ENCODE data around the gene FARS2. TPM values are rescaled to one million over a fixed set of nuclear protein-coding genes. Genes with fewer than 3 reads are reported as not detected.

The FARS2 gene
- total and polyA plus RNA-seq, 2 donors (not counting 3 experiments of a cell fraction or from before 2014, with no cell fraction given): 20.2 to 20.5 TPM

GRCh38 chr6:5684320-5685053, 423.2 kb downstream of the FARS2 start:
- H3K4me3 ChIP-seq (replicated peaks in 1 of 3; ENCODE audit: insufficient read depth in 1 of 3, low read depth in 1 of 3, low read length in 3 of 3): no peak overlapping the region
- no peaks in the 10 kb centered on the region for H3K27me3 ChIP-seq (ENCODE audit: control insufficient read depth in 2 of 2, insufficient read depth in 2 of 2, low read length in 2 of 2)
- no peak for DNase-seq (ENCODE audit: low read depth, low spot score)
- no peaks in the 10 kb centered on the region for H3K9me1 ChIP-seq (replicated peaks; ENCODE audit: control insufficient read depth, extremely low read depth, insufficient read depth, low read length)
- H2AFZ ChIP-seq (ENCODE audit: low read depth, low read length): no peak overlapping the region
- no peaks in the 10 kb centered on the region for H3K36me3 ChIP-seq (ENCODE audit: control insufficient read depth in 2 of 2, extremely low read depth in 1 of 2, insufficient read depth in 2 of 2, low read length in 2 of 2)
- FAIRE-seq: no peak
- no peaks in the 10 kb centered on the region for H3K9me3 ChIP-seq (replicated peaks; ENCODE audit: control insufficient read depth, insufficient read depth, low read length)
- POLR2A ChIA-PET: no interaction called here
- intact Hi-C loops (cut with micrococcal nuclease) (no loop called here), dilution Hi-C loops (cut with MboI; ENCODE audit: extremely low pct_ligation_motif_present, low sequenced_read_pairs) (no loop called here)
- no peaks in the 10 kb centered on the region for H3K4me1 ChIP-seq (ENCODE audit: control insufficient read depth, extremely low read depth, insufficient read depth, low read length)
- no TSS peak for BruUV-seq (replicated peaks)
- no peak overlapping the region for H3K27ac ChIP-seq (ENCODE audit: insufficient read depth, low read depth, low read length)
- no peak overlapping the region for H3K9ac ChIP-seq (replicated peaks; ENCODE audit: extremely low read depth, insufficient read depth, low read length)
- H3K4me2 ChIP-seq (ENCODE audit: insufficient read depth, low read length): no peak overlapping the region
- TF ChIP-seq POLR2AphosphoS5 (IDR thresholded peaks at IDR 0.05; ENCODE audit: insufficient read depth, low read depth, low read length): no peak
- no peak for TF ChIP-seq MAX (IDR thresholded peaks at IDR 0.05; ENCODE audit: insufficient read depth, insufficient read length)
- TF ChIP-seq JUN (IDR thresholded peaks at IDR 0.05; ENCODE audit: borderline replicate concordance, insufficient read depth, insufficient read length, low read depth): no peak
- TF ChIP-seq GATA2 (IDR thresholded peaks at IDR 0.05; ENCODE audit: insufficient read depth, insufficient read length, low read depth, low read length): no peak
- no peak for TF ChIP-seq FOS (IDR thresholded peaks at IDR 0.05; ENCODE audit: borderline replicate concordance, insufficient read depth, low read length)
- no peak for TF ChIP-seq MYC (IDR thresholded peaks at IDR 0.05; ENCODE audit: low read depth, low read length)
- TF ChIP-seq POLR2A (IDR thresholded peaks at IDR 0.05; ENCODE audit: low read depth, low read length): no peak
- TF ChIP-seq CTCF (IDR thresholded peaks at IDR 0.05; ENCODE audit: extremely low read depth in 1 of 2, insufficient read depth in 1 of 2, low read depth in 1 of 2, low read length in 2 of 2): no peak
- TF ChIP-seq EZH2 (IDR thresholded peaks at IDR 0.05; ENCODE audit: borderline replicate concordance, low read depth, low read length, severe bottlenecking): no peak
- CTCF ChIA-PET: no interaction called here
- H3K79me2 ChIP-seq (ENCODE audit: control insufficient read depth, insufficient read depth, low read length): no peaks in the 10 kb centered on the region
- H4K20me1 ChIP-seq (replicated peaks; ENCODE audit: control insufficient read depth, extremely low read depth, insufficient read depth, low read length): no peaks in the 10 kb centered on the region
